HCT116 (cell line): Measurements from ENCODE around the gene CHD1L. TPM values are rescaled to one million over a fixed set of nuclear protein-coding genes. Genes with fewer than 3 reads are reported as not detected.

ENCODE experiments used
- ATAC-seq: fragments of 200-7000 bp; cut with Tn5 transposase; 2 replicates; pipeline ENCODE4 v1.9.1; 2020; ENCODE audit warnings: mild to moderate bottlenecking, moderate library complexity
- BruUV-seq: library from RNA; stranded (reverse); fragments of 400-500 nt; replicated peaks from 2 replicates; lab custom pipeline; 2021; lab: Mats Ljungman, UMichigan
- CTCF ChIA-PET: fragments of 300-600 bp; sonication (Branson Sonifier 250); formaldehyde crosslinking; loops from one replicate; lab custom pipeline; 2021; ENCODE audit warnings: antibody characterized with exemption; lab: Charles Lee
- POLR2A ChIA-PET: fragments of 300-600, 350-600 bp; sonication (Branson Sonifier 250); formaldehyde crosslinking; loops from one replicate; lab custom pipeline; 2021; ENCODE audit warnings: antibody characterized with exemption; lab: Charles Lee
- RAD21 ChIA-PET, 2 experiments: fragments of 300-600 bp; sonication (Branson Sonifier 250); formaldehyde crosslinking; loops; one replicate each; lab custom pipeline; 2023; ENCODE audit warnings: low total read pairs in 2 of 2; ENCODE audit not compliant: uncharacterized antibody in 2 of 2, unreplicated experiment in 2 of 2, low non-redundant PET in 1 of 2; lab: Charles Lee
- DNase-seq: peaks from one replicate; pipeline ENCODE4 v3.0.0-alpha.2; 2010; ENCODE audit warnings: low read depth, low spot score
- H2AFZ ChIP-seq: fragments of 200-600 bp; shearing (Covaris generic), sonication (generic); 2 replicates; pipeline ENCODE4 v1.6.1; 2017; ENCODE audit warnings: low read depth, mixed run types, mixed read lengths, antibody characterized with exemption, low read length; ENCODE audit not compliant: poor library complexity, severe bottlenecking
- H3K27ac ChIP-seq: 2 replicates; pipeline ENCODE4 v1.5.1; 2012; ENCODE audit warnings: low read depth, low read length
- H3K27me3 ChIP-seq: fragments of 200-600 bp; sonication (generic); 2 replicates; pipeline ENCODE4 v1.6.1; 2016; ENCODE audit warnings: mixed run types, low read length, mixed read lengths; ENCODE audit not compliant: insufficient read depth
- H3K36me3 ChIP-seq, 2 experiments: fragments of 200-500 bp in 1 of 2; fragments of 200-600 bp in 1 of 2; sonication (Bioruptor generic) in 1 of 2; sonication (generic) in 1 of 2; 2 replicates each; pipeline versions ENCODE4 v1.5.1 to v1.6.1; 2014 to 2016; ENCODE audit warnings: low read length in 2 of 2, inconsistent platforms in 1 of 2, mixed read lengths in 1 of 2, mixed run types in 1 of 2; ENCODE audit not compliant: insufficient read depth in 2 of 2, control insufficient read depth in 1 of 2
- H3K4me1 ChIP-seq, 2 experiments: fragments of 200-600 bp in 1 of 2; sonication (generic) in 1 of 2; 2 replicates each; pipeline versions ENCODE4 v1.5.1 to v1.6.1; 2012 to 2017; ENCODE audit warnings: low read length in 2 of 2, inconsistent platforms in 1 of 2, mild to moderate bottlenecking in 1 of 2, mixed read lengths in 1 of 2, mixed run types in 1 of 2, moderate library complexity in 1 of 2; ENCODE audit not compliant: insufficient read depth in 2 of 2, control insufficient read depth in 1 of 2
- H3K4me2 ChIP-seq: fragments of 200-600 bp; sonication (generic); 2 replicates; pipeline ENCODE4 v1.6.1; 2017; ENCODE audit warnings: mixed run types, low read length, mixed read lengths
- H3K4me3 ChIP-seq, 2 experiments: fragments of 200-600 bp in 1 of 2; sonication (generic) in 1 of 2; replicated peaks in 1 of 2; 2 replicates each; pipeline ENCODE4 v1.5.1; 2011 to 2016; ENCODE audit warnings: low read length in 2 of 2, control low read depth in 1 of 2, low read depth in 1 of 2, mild to moderate bottlenecking in 1 of 2, mixed read lengths in 1 of 2, mixed run types in 1 of 2
- H3K79me2 ChIP-seq: fragments of 200-600 bp; sonication (generic); 2 replicates; pipeline ENCODE4 v1.6.1; 2017; ENCODE audit warnings: mild to moderate bottlenecking, mixed run types, low read length, moderate library complexity, mixed read lengths; ENCODE audit not compliant: insufficient read depth
- H3K9ac ChIP-seq: fragments of 200-600 bp; sonication (generic); 2 replicates; pipeline ENCODE4 v1.6.1; 2016; ENCODE audit warnings: low read length, mixed read lengths
- H3K9me2 ChIP-seq: fragments of 200-600 bp; sonication (generic), shearing (Covaris generic); 2 replicates; pipeline ENCODE4 v1.6.1; 2017; ENCODE audit warnings: mixed run types, mild to moderate bottlenecking, moderate library complexity; ENCODE audit not compliant: insufficient read depth
- H3K9me3 ChIP-seq, 2 experiments: fragments of 200-500 bp in 1 of 2; fragments of 200-600 bp in 1 of 2; sonication (Bioruptor generic) in 1 of 2; sonication (generic) in 1 of 2; 2 replicates each; pipeline ENCODE4 v1.6.1; 2014 to 2017; ENCODE audit warnings: low read length in 2 of 2, mixed read lengths in 2 of 2, inconsistent platforms in 1 of 2, low read depth in 1 of 2, mild to moderate bottlenecking in 1 of 2, mixed run types in 1 of 2, moderate library complexity in 1 of 2; ENCODE audit not compliant: control insufficient read depth in 1 of 2, insufficient read depth in 1 of 2
- H4K20me1 ChIP-seq: fragments of 200-600 bp; sonication (generic), shearing (Covaris generic); 2 replicates; pipeline ENCODE4 v1.6.1; 2017; ENCODE audit warnings: mixed run types, mild to moderate bottlenecking, moderate library complexity; ENCODE audit not compliant: insufficient read depth
- CEBPB ChIP-seq: IDR thresholded peaks from 2 replicates; pipeline ENCODE4 v1.6.1; 2012; ENCODE audit warnings: low read depth
- CTCF ChIP-seq, 3 experiments: fragments of 200-600 bp in 1 of 3; sonication (generic) in 1 of 3; IDR thresholded peaks in 2 of 3; conservative IDR thresholded peaks in 1 of 3; 2 replicates each; pipeline ENCODE4 v1.5.1; 2012 to 2017; ENCODE audit warnings: low read depth in 2 of 3, low read length in 2 of 3, antibody characterized with exemption in 1 of 3, borderline replicate concordance in 1 of 3, control low read depth in 1 of 3, mild to moderate bottlenecking in 1 of 3, mixed read lengths in 1 of 3, mixed run types in 1 of 3, moderate library complexity in 1 of 3; ENCODE audit not compliant: insufficient read depth in 1 of 3
- EZH2 ChIP-seq: fragments of 200-600 bp; sonication (generic); IDR thresholded peaks from 2 replicates; pipeline ENCODE4 v1.6.1; 2017; ENCODE audit warnings: antibody characterized with exemption, mixed run types
- FOSL1 ChIP-seq: IDR thresholded peaks from 2 replicates; pipeline ENCODE4 v1.6.1; 2012; ENCODE audit warnings: low read depth
- JUND ChIP-seq: IDR thresholded peaks from 2 replicates; pipeline ENCODE4 v1.6.1; 2012
- POLR2AphosphoS5 ChIP-seq: IDR thresholded peaks from 2 replicates; pipeline ENCODE4 v1.6.1; 2011; ENCODE audit warnings: mild to moderate bottlenecking, low read depth, low read length, moderate library complexity
- RAD21 ChIP-seq: IDR thresholded peaks from 2 replicates; pipeline ENCODE4 v1.6.1; 2012; ENCODE audit warnings: low read depth, mild to moderate bottlenecking
- REST ChIP-seq: IDR thresholded peaks from 2 replicates; pipeline ENCODE4 v1.6.1; 2012; ENCODE audit warnings: low read depth
- SRF ChIP-seq: IDR thresholded peaks from 2 replicates; pipeline ENCODE4 v1.6.1; 2012; ENCODE audit warnings: low read depth
- TCF7L2 ChIP-seq: IDR thresholded peaks from 2 replicates; pipeline ENCODE4 v1.7.0; 2011; ENCODE audit warnings: borderline replicate concordance, inconsistent platforms; ENCODE audit not compliant: insufficient read depth, insufficient read length; ENCODE audit errors: extremely low read depth
- intact Hi-C: fragments of 100-400 bp; cut with micrococcal nuclease; formaldehyde crosslinking; loops from 2 replicates; pipeline ENCODE4 v1.10.0; 2022
- total RNA-seq: library from RNA; stranded (reverse); gene quantifications from one replicate; pipeline ENCODE4 v1.2.1, GENCODE V29; 2021; ENCODE audit not compliant: unreplicated experiment

CHD1L gene
- total RNA-seq, 1 experiment from 2014 or later, result 52.0 TPM

- no TSS peak for BruUV-seq
- Histone ChIP-seq H2AFZ (no peak overlapping the region), H3K36me3 (no peaks in the 10 kb centered on the region), H3K4me3 (no peak overlapping the region), H3K4me1 (0 out of 4 replicates have a peak, but pooled peaks cover 0 to 3% of the 10 kb centered on the region in 2 experiments), H3K4me2 (no peak overlapping the region), H3K9me3 (no peaks in the 10 kb centered on the region), H3K9ac (no peak overlapping the region), H3K27me3 (no peaks in the 10 kb centered on the region), H3K79me2 (no peaks in the 10 kb centered on the region), H4K20me1 (no peaks in the 10 kb centered on the region), H3K27ac (no peak overlapping the region), H3K9me2 (no peaks in the 10 kb centered on the region)
- RAD21 ChIA-PET, result no interaction called here
- POLR2A ChIA-PET, result no interaction called here
- no peak for DNase-seq
- no peak for TF ChIP-seq CTCF (IDR thresholded peaks at IDR 0.05 in 2 of 3, conservative IDR thresholded peaks at IDR 0.05 in 1 of 3; ENCODE audit: borderline replicate concordance in 1 of 3, insufficient read depth in 1 of 3, low read depth in 2 of 3, low read length in 2 of 3)
- no peak for TF ChIP-seq TCF7L2
- no peak for TF ChIP-seq RAD21
- no peak for TF ChIP-seq EZH2
- TF ChIP-seq POLR2AphosphoS5, result no peak
- no peak for TF ChIP-seq SRF
- no peak for TF ChIP-seq JUND
- no peak for TF ChIP-seq FOSL1
- no peak for TF ChIP-seq CEBPB
- TF ChIP-seq REST, result no peak
- CTCF ChIA-PET, result no interaction called here
- no peak for ATAC-seq
- intact Hi-C loops, result no loop called here
Observed at GRCh38 chr1:147218606-147219005, 23.9 kb upstream of the CHD1L start.
